ENCODE data around the gene UBAP2L. TPM values are rescaled to one million over a fixed set of nuclear protein-coding genes. Genes with fewer than 3 reads are reported as not detected.

UBAP2L gene
- total and polyA plus RNA-seq, 9 donors: 45.5 to 172 (median 133) TPM

GRCh38 chr1:154237880-154238506 is 17.2 kb downstream of the UBAP2L start:
- no peak overlapping the region for H3K4me3 ChIP-seq
- no peaks in the 10 kb centered on the region for H3K4me1 ChIP-seq (ENCODE audit: insufficient read depth)
- no peaks in the 10 kb centered on the region for H3K9me3 ChIP-seq
- WGBS, 3 donors: 88 to 90% (median 88%) methylated on average over 6 of the region's 6 CpGs
- TF ChIP-seq, protein P1, sequence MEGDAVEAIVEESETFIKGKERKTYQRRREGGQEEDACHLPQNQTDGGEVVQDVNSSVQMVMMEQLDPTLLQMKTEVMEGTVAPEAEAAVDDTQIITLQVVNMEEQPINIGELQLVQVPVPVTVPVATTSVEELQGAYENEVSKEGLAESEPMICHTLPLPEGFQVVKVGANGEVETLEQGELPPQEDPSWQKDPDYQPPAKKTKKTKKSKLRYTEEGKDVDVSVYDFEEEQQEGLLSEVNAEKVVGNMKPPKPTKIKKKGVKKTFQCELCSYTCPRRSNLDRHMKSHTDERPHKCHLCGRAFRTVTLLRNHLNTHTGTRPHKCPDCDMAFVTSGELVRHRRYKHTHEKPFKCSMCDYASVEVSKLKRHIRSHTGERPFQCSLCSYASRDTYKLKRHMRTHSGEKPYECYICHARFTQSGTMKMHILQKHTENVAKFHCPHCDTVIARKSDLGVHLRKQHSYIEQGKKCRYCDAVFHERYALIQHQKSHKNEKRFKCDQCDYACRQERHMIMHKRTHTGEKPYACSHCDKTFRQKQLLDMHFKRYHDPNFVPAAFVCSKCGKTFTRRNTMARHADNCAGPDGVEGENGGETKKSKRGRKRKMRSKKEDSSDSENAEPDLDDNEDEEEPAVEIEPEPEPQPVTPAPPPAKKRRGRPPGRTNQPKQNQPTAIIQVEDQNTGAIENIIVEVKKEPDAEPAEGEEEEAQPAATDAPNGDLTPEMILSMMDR (IDR thresholded peaks at IDR 0.05): no peak
- TF ChIP-seq EP300 (IDR thresholded peaks at IDR 0.05): no peak
- no peak for TF ChIP-seq POLR2A (IDR thresholded peaks at IDR 0.05)
- H3K27ac ChIP-seq: no peak overlapping the region
- DNase-seq: no peak
- no peaks in the 10 kb centered on the region for H3K36me3 ChIP-seq
- no peaks in the 10 kb centered on the region for H3K27me3 ChIP-seq
- intact Hi-C loops (cut with DNase I): no loop called here

DNA sequence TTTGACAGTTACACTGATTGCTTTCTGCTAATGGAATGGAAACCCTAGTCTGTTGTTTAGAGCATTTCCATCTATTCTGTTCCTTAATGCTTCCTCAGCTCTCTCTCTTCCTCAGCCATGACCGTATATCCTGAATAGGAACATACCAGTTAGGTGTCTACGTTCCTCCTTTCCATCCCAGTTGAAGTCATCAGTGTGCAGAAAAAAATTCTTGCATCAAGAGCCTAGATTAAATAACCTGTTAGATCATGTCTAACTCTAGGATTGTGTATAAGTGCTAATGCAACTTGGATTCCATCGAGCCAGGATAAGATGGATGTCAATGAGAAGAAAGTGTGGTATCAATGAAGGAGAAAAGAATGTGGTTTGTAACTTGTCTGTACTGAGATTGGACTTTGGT is 18.7 kb downstream of the UBAP2L start:
- DNase-seq: no peak
- WGBS, 3 donors: 83 to 91% (median 83%) methylated on average over 3 of the region's 3 CpGs
- TF ChIP-seq EP300 (IDR thresholded peaks at IDR 0.05) (no peak), POLR2A (IDR thresholded peaks at IDR 0.05) (no peak)
- TF ChIP-seq, protein P1 (IDR thresholded peaks at IDR 0.05): no peak
- intact Hi-C loops (cut with DNase I): no loop called here
- H3K4me1 ChIP-seq (ENCODE audit: insufficient read depth): no peaks in the 10 kb centered on the region
- H3K9me3 ChIP-seq: no peaks in the 10 kb centered on the region
- H3K27ac ChIP-seq: no peak overlapping the region
- H3K4me3 ChIP-seq: no peak overlapping the region
- no peaks in the 10 kb centered on the region for H3K27me3 ChIP-seq
- no peaks in the 10 kb centered on the region for H3K36me3 ChIP-seq

- no peak overlapping the region for H3K4me3 ChIP-seq
- H3K9me3 ChIP-seq: no peaks in the 10 kb centered on the region
- no peak for DNase-seq
- intact Hi-C loops (cut with DNase I): no loop called here
- no peaks in the 10 kb centered on the region for H3K27me3 ChIP-seq
- H3K36me3 ChIP-seq: no peaks in the 10 kb centered on the region
- H3K4me1 ChIP-seq (ENCODE audit: insufficient read depth): no peaks in the 10 kb centered on the region
- TF ChIP-seq POLR2A (IDR thresholded peaks at IDR 0.05): no peak
- TF ChIP-seq, protein P1 (IDR thresholded peaks at IDR 0.05): no peak
- TF ChIP-seq EP300 (IDR thresholded peaks at IDR 0.05): no peak
- H3K27ac ChIP-seq: no peak overlapping the region
- WGBS, 3 donors: 78 to 85% (median 80%) methylated on average over 3 of the region's 3 CpGs
Observed at GRCh38 chr1:154240294-154240833, 19.6 kb downstream of the UBAP2L start.

DNA sequence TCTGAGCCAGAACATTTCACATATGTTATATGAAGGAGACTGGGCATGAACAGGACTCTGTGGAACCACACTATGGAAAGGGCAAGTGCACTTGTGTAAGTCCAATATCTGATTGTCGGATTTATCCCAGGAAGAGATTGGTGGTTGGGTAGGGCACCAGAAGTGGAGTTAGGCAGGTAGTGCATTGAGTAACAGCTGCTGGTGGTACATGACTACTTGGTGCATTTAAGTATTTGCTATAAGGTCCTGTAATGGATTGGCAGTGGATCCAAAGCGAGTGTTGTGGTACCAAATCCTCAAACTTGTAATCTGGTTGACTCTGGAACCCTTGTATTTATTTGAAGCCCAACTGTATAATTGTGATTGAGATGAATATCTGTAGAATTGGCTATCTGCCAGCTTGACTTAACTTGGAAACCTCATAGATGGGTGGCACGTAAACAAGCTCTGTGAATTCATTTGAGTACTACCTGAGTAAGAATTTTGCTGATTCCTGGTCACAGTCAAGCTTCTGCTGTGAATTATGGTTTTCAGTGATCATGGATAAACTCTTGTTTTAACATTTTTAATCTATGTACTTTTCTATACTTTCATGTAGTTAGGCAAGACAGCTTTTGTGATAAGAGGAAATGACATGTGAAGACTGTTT is 21.1 kb downstream of the UBAP2L start:
- DNase-seq: no peak
- H3K27ac ChIP-seq: no peak overlapping the region
- 95 to 96% (median 95%) methylated on average over 3 of the region's 3 CpGs for WGBS, 3 donors
- H3K36me3 ChIP-seq: no peaks in the 10 kb centered on the region
- H3K4me3 ChIP-seq: no peak overlapping the region
- H3K27me3 ChIP-seq: no peaks in the 10 kb centered on the region
- intact Hi-C loops (cut with DNase I): no loop called here
- H3K9me3 ChIP-seq: no peaks in the 10 kb centered on the region
- no peaks in the 10 kb centered on the region for H3K4me1 ChIP-seq (ENCODE audit: insufficient read depth)
- no peak for TF ChIP-seq EP300 (IDR thresholded peaks at IDR 0.05)
- no peak for TF ChIP-seq POLR2A (IDR thresholded peaks at IDR 0.05)
- TF ChIP-seq, protein P1 (IDR thresholded peaks at IDR 0.05): no peak
